OCI-LY1 (cell line): ENCODE measurements around the gene SLC43A2.
"Not testable (repeated sequence)": the region's sequence is repeated elsewhere in the genome, so short reads cannot be mapped to it uniquely, and the experiment has no call there.

Experiments used
- H2AFZ ChIP-seq: fragments of 200-600 bp; sonication (generic), shearing (Covaris generic); 2 replicates; pipeline ENCODE4 v1.6.0; 2014; ENCODE audit warnings: antibody characterized with exemption, mild to moderate bottlenecking, low read length
- H3F3A ChIP-seq: fragments of 200-600 bp; sonication (generic), shearing (Covaris generic); 2 replicates; pipeline ENCODE4 v1.6.0; 2014; ENCODE audit warnings: mild to moderate bottlenecking, antibody characterized with exemption, low read length, moderate library complexity; ENCODE audit not compliant: insufficient read depth
- H3K27ac ChIP-seq: fragments of 200-600 bp; sonication (generic); 2 replicates; pipeline ENCODE4 v1.5.1; 2014; ENCODE audit warnings: low read length, mixed run types, mild to moderate bottlenecking, low read depth; ENCODE audit not compliant: poor library complexity, severe bottlenecking
- H3K27me3 ChIP-seq: fragments of 200-600 bp; sonication (generic); 2 replicates; pipeline ENCODE4 v1.6.0; 2014; ENCODE audit warnings: antibody characterized with exemption, mild to moderate bottlenecking, low read length, moderate library complexity; ENCODE audit not compliant: insufficient read depth
- H3K36me3 ChIP-seq: fragments of 200-600 bp; sonication (generic); 2 replicates; pipeline ENCODE4 v1.6.1; 2014; ENCODE audit warnings: mild to moderate bottlenecking, antibody characterized with exemption, low read length, moderate library complexity, mixed read lengths; ENCODE audit not compliant: insufficient read depth
- H3K4me1 ChIP-seq: fragments of 200-600 bp; sonication (generic); 2 replicates; pipeline ENCODE4 v1.5.1; 2014; ENCODE audit warnings: mild to moderate bottlenecking, low read length, moderate library complexity; ENCODE audit not compliant: insufficient read depth, severe bottlenecking
- H3K4me2 ChIP-seq: fragments of 200-600 bp; sonication (generic), shearing (Covaris generic); 2 replicates; pipeline ENCODE4 v1.6.1; 2014; ENCODE audit warnings: low read length
- H3K4me3 ChIP-seq: fragments of 200-600 bp; sonication (generic); 2 replicates; pipeline ENCODE4 v1.5.1; 2014; ENCODE audit warnings: low read length, low read depth, mild to moderate bottlenecking, mixed read lengths; ENCODE audit not compliant: poor library complexity, severe bottlenecking
- H3K79me2 ChIP-seq: fragments of 200-600 bp; shearing (Covaris generic); 2 replicates; pipeline ENCODE4 v1.6.1; 2016; ENCODE audit warnings: mixed run types, low read length, mixed read lengths; ENCODE audit not compliant: insufficient read depth
- H3K9ac ChIP-seq: fragments of 200-600 bp; sonication (generic), shearing (Covaris generic); 2 replicates; pipeline ENCODE4 v1.6.1; 2014; ENCODE audit warnings: mild to moderate bottlenecking, low read length, mixed read lengths
- H3K9me2 ChIP-seq: fragments of 200-600 bp; sonication (generic), shearing (Covaris generic); 2 replicates; pipeline ENCODE4 v1.6.1; 2014; ENCODE audit warnings: low read depth, mild to moderate bottlenecking, low read length, mixed read lengths
- H3K9me3 ChIP-seq: fragments of 200-600 bp; shearing (Covaris generic); 2 replicates; pipeline ENCODE4 v1.6.1; 2014; ENCODE audit warnings: low read length, mixed read lengths
- H4K20me1 ChIP-seq: fragments of 200-600 bp; sonication (generic), shearing (Covaris generic); 2 replicates; pipeline ENCODE4 v1.6.0; 2016; ENCODE audit warnings: mild to moderate bottlenecking, low read length; ENCODE audit not compliant: insufficient read depth
- CTCF ChIP-seq: fragments of 200-600 bp; sonication (generic), shearing (Covaris generic); IDR thresholded peaks from 2 replicates; pipeline ENCODE4 v1.5.1; 2017; ENCODE audit warnings: mild to moderate bottlenecking, antibody characterized with exemption, low read length, moderate library complexity, mixed read lengths
- EZH2 ChIP-seq: fragments of 200-600 bp; sonication (generic), shearing (Covaris generic); IDR thresholded peaks from 2 replicates; pipeline ENCODE4 v1.8.0; 2017; ENCODE audit warnings: borderline replicate concordance, mixed run types, mild to moderate bottlenecking, antibody characterized with exemption, low read length, moderate library complexity, mixed read lengths

Gene SLC43A2

GRCh38 chr17:1661045-1661444, 32.4 kb upstream of the SLC43A2 start:
- TF ChIP-seq CTCF = no peak
- no peak for TF ChIP-seq EZH2
- Histone ChIP-seq H3K79me2 (no peaks in the 10 kb centered on the region), H3K4me2 (no peak overlapping the region), H3K4me3 (no peak overlapping the region), H2AFZ (no peak overlapping the region), H3K9me2 (no peaks in the 10 kb centered on the region), H3F3A (no peaks in the 10 kb centered on the region), H3K4me1 (no peaks in the 10 kb centered on the region), H3K27me3 (no peaks in the 10 kb centered on the region), H3K27ac (no peak overlapping the region), H4K20me1 (no peaks in the 10 kb centered on the region), H3K36me3 (peaks cover 90% of the 10 kb centered on the region), H3K9me3 (no peaks in the 10 kb centered on the region), H3K9ac (no peak overlapping the region)

- no peaks in the 10 kb centered on the region for H4K20me1 ChIP-seq
- no peaks in the 10 kb centered on the region for H3K4me1 ChIP-seq
- no peaks in the 10 kb centered on the region for H3F3A ChIP-seq
- H2AFZ ChIP-seq = no peak overlapping the region
- H3K36me3 ChIP-seq = peaks cover 94% of the 10 kb centered on the region
- H3K79me2 ChIP-seq = no peaks in the 10 kb centered on the region
- no peaks in the 10 kb centered on the region for H3K9me2 ChIP-seq
- H3K9ac ChIP-seq = no peak overlapping the region
- no peak for TF ChIP-seq EZH2
- TF ChIP-seq CTCF = no peak
- H3K4me2 ChIP-seq = no peak overlapping the region
- H3K27me3 ChIP-seq = no peaks in the 10 kb centered on the region
- no peak overlapping the region for H3K4me3 ChIP-seq
- H3K9me3 ChIP-seq = no peaks in the 10 kb centered on the region
- no peak overlapping the region for H3K27ac ChIP-seq
These were observed 29.5 kb upstream of the SLC43A2 start for GRCh38 chr17:1658100-1658499.

- Histone ChIP-seq H2AFZ (no peak overlapping the region), H3K27ac (no peak overlapping the region), H3K4me3 (no peak overlapping the region), H3F3A (no peaks in the 10 kb centered on the region), H4K20me1 (no peaks in the 10 kb centered on the region), H3K9ac (no peak overlapping the region), H3K27me3 (no peaks in the 10 kb centered on the region), H3K79me2 (no peaks in the 10 kb centered on the region), H3K4me2 (no peak overlapping the region), H3K9me3 (no peaks in the 10 kb centered on the region), H3K36me3 (peaks cover 84% of the 10 kb centered on the region), H3K4me1 (peaks cover 10% of the 10 kb centered on the region), H3K9me2 (no peaks in the 10 kb centered on the region)
- TF ChIP-seq EZH2 = no peak
- TF ChIP-seq CTCF = no peak
These were observed 25.1 kb upstream of the SLC43A2 start for GRCh38 chr17:1653735-1654134.

DNA sequence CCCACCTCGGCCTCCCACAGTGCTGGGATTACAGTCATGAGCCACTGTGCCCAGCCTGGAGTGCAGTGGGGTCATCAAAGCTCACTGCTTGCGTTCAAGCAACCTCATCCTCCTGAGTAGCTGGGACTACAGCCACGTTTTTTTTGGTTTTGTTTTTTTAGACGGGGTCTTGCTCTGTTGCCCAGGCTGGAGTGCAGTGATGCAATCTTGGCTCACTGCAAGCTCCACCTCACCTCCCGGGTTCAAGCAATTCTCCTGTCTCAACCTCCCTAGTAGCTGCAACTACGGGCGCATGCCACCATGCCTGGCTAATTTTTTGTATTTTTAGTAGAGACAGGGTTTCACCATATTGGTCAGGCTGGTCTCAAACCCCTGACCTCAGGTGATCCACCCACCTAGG, 24.2 kb upstream of the SLC43A2 start:
- not testable (repeated sequence) for H3F3A ChIP-seq

More for the DNA sequence above, 24.2 kb upstream of the SLC43A2 start:
- not testable (repeated sequence) for H2AFZ ChIP-seq, H3K4me2 ChIP-seq, H3K79me2 ChIP-seq, H3K9me2 ChIP-seq, H3K9me3 ChIP-seq, H3K27ac ChIP-seq, H3K4me3 ChIP-seq, H4K20me1 ChIP-seq, H3K27me3 ChIP-seq, H3K9ac ChIP-seq
- Histone ChIP-seq H3K4me1 (peaks cover 17% of the 10 kb centered on the region), H3K36me3 (peaks cover 75% of the 10 kb centered on the region)
